Adrenal gland (tissue), 12 donors: ENCODE measurements around the gene CNTNAP2. TPM values are rescaled to one million over a fixed set of nuclear protein-coding genes. Genes with fewer than 3 reads are reported as not detected.

Experiments used
- DNase-seq, 7 donors: peaks; one replicate each; pipeline ENCODE4 v3.0.0-alpha.2; 2019 to 2020
- H3K27ac ChIP-seq, 5 donors: fragments of 200-600 bp; sonication (generic) in 4 of 5; 1 replicate in 3 of 5; 2 replicates in 2 of 5; pipeline versions ENCODE4 v1.5.1 to v1.8.0; 2016 to 2020; ENCODE audit warnings: mild to moderate bottlenecking in 1 of 5
- H3K27me3 ChIP-seq: fragments of 200-600 bp; 2 replicates; pipeline ENCODE4 v1.8.0; 2021
- H3K36me3 ChIP-seq, 2 donors: fragments of 200-600 bp; replicated peaks in 1 of 2; 1 replicate in 1 of 2; 2 replicates in 1 of 2; pipeline versions ENCODE4 v1.5.1 to v1.8.0; 2018 to 2022
- H3K4me1 ChIP-seq, 2 donors: fragments of 200-600 bp; replicated peaks in 1 of 2; 1 replicate in 1 of 2; 2 replicates in 1 of 2; pipeline versions ENCODE4 v1.5.1 to v1.8.0; 2018 to 2021
- H3K4me3 ChIP-seq, 4 donors: fragments of 200-600 bp; sonication (generic) in 3 of 4; one replicate each; pipeline ENCODE4 v1.5.1; 2016 to 2018
- H3K9me3 ChIP-seq, 3 donors: fragments of 200-600 bp; sonication (generic) in 1 of 3; replicated peaks in 1 of 3; 1 replicate in 2 of 3; 2 replicates in 1 of 3; pipeline versions ENCODE4 v1.5.1 to v1.8.0; 2016 to 2021
- POLR2A ChIP-seq, 2 donors: fragments of 450-650 bp; IDR thresholded peaks; one replicate each; pipeline ENCODE4 v1.6.1; 2017; ENCODE audit warnings: antibody characterized with exemption in 2 of 2, mild to moderate bottlenecking in 2 of 2, moderate library complexity in 1 of 2
- WGBS, 4 donors: extraction: QIAGEN DNeasy Blood & Tissue Kit in 2 of 4; methylation state at CpG; one replicate each; pipeline versions ENCODE4 v1.1.5 to v1.1.7; 2013 to 2017; 5-methylcytosine and 5-hydroxymethylcytosine counted together
- intact Hi-C, 2 donors: fragments of 100-400 bp; cut with DNase I; formaldehyde crosslinking; loops; one replicate each; pipeline versions ENCODE4 v1.14.1 to v1.15.0; 2022 to 2023
- polyA plus RNA-seq, 3 donors: library from polyadenylated mRNA; stranded (reverse); fragments of 200-250 nt in 2 of 3; fragments of 350-450 nt in 1 of 3; fragmentation: Illumina TruSeq in 1 of 3; extraction: RNeasy Lipid Tissue Mini Kit (QIAGEN cat#74804) in 1 of 3; gene quantifications; one replicate each; pipeline ENCODE4 v1.2.3, GENCODE V29; 2013 to 2014
- total RNA-seq, 9 donors: library from RNA; depleted of rRNA in 4 of 9; stranded (reverse); fragments of >200 nt in 4 of 9; fragments of 120-200 nt in 1 of 9; fragmentation: NEBNext Ultra II Directional in 1 of 9; extraction: Animal tissue kit (Norgen Biotek cat#: 25700) in 1 of 9; gene quantifications; one replicate each; pipeline versions ENCODE4 v1.1.0 to v1.2.4, GENCODE V29; 2013 to 2023
- TF ChIP-seq, protein P1 (sequence below), 6 experiments: fragments of 450-650 bp in 4 of 6; fragments of 200-600 bp in 2 of 6; sonication (generic) in 1 of 6; IDR thresholded peaks; 1 replicate in 5 of 6; 2 replicates in 1 of 6; pipeline versions ENCODE4 v1.5.1 to v1.8.0; 2016 to 2021; ENCODE audit warnings: antibody characterized with exemption in 6 of 6, mild to moderate bottlenecking in 2 of 6, moderate library complexity in 1 of 6
- donor health status: healthy with polysubstance abuse.
- donor health status: Bipolar disorder and iron deficiency.
- donor health status: DM: yes; HTN: yes; CAD: no.
- donor health status: DM: no; HTN: no; CAD: no.
- donor health status: DM: no; HTN: no; CAD: no.
- donor health status: DM: yes; HTN: yes; CAD: no.

The CNTNAP2 gene
- total and polyA plus RNA-seq, 12 donors = 0.14 to 6.3 (median 1.8) TPM; not detected in 2

DNA sequence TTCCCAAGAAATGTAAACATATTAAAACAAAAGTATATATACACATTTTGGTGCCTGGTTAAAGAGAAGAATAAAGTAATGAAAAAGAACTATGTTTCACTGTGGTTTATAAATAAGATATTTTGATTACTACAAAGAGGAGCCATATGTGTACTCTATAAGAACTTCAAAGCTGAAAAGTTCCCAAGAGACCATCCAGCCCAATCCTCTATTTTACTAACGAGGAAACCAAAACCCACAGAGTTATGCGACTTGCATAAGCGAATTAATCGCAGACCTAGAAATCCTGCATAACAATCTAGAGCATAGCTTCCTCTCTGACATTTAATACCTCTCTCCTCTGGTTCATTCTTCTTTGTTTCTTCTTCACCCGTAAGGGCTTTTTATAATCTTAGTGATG lies 937.1 kb downstream of the CNTNAP2 start:
- intact Hi-C loops = no loop called here
- no peak for TF ChIP-seq POLR2A (IDR thresholded peaks at IDR 0.05)
- TF ChIP-seq, protein P1, sequence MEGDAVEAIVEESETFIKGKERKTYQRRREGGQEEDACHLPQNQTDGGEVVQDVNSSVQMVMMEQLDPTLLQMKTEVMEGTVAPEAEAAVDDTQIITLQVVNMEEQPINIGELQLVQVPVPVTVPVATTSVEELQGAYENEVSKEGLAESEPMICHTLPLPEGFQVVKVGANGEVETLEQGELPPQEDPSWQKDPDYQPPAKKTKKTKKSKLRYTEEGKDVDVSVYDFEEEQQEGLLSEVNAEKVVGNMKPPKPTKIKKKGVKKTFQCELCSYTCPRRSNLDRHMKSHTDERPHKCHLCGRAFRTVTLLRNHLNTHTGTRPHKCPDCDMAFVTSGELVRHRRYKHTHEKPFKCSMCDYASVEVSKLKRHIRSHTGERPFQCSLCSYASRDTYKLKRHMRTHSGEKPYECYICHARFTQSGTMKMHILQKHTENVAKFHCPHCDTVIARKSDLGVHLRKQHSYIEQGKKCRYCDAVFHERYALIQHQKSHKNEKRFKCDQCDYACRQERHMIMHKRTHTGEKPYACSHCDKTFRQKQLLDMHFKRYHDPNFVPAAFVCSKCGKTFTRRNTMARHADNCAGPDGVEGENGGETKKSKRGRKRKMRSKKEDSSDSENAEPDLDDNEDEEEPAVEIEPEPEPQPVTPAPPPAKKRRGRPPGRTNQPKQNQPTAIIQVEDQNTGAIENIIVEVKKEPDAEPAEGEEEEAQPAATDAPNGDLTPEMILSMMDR (IDR thresholded peaks at IDR 0.05) = no peak
- H3K9me3 ChIP-seq = no peaks in the 10 kb centered on the region
- no peaks in the 10 kb centered on the region for H3K36me3 ChIP-seq
- no peak for DNase-seq
- H3K27ac ChIP-seq = no peak overlapping the region
- WGBS, 4 donors = 73 to 86% (median 81%) methylated on average over 5 of the region's 5 CpGs
- H3K27me3 ChIP-seq = no peaks in the 10 kb centered on the region
- H3K4me3 ChIP-seq = no peak overlapping the region
- H3K4me1 ChIP-seq = no peaks in the 10 kb centered on the region

DNA sequence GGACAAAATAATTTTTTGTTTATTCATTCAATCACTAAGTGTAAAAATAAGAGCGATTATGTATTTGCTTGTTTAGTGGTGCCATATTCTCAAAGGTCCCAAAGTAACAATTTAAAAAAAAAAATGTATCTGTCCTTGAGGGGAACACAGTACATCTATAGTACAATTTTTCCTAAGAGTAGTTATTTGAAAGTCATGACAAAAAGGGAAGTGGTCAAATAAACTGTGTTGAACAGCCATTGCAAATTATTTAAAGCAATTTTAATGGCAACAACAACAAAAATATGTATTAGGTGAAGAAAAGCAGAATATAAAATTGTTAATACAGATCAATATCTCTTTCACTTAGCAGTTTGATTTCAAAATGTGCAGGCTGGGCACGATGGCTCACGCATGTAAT lies 943.5 kb downstream of the CNTNAP2 start:
- Histone ChIP-seq H3K27ac (no peak overlapping the region), H3K36me3 (no peaks in the 10 kb centered on the region), H3K4me3 (no peak overlapping the region), H3K4me1 (no peaks in the 10 kb centered on the region), H3K27me3 (no peaks in the 10 kb centered on the region), H3K9me3 (no peaks in the 10 kb centered on the region)
- 82 to 95% (median 93%) methylated on average over 3 of the region's 3 CpGs for WGBS, 4 donors
- intact Hi-C loops = no loop called here
- DNase-seq = no peak
- TF ChIP-seq POLR2A (IDR thresholded peaks at IDR 0.05) = no peak

DNA sequence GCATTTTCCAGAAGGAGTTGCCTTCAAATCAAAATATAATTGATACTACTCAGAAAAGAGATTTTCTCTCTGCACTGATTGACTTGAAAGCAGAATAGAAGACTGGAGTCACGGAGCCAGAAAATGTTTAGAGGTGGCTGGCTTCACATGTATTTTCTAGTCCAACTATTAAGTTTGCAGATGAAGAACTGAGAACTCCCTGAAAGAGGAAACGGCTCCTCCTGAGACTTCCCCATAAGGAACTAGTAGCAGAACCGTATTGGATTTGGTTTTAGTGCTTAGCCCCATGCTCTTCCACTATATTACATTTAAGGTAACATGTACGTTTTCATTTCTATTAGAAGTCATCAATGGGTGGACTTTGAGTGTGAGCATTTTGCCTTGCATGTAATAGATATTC lies 946.3 kb downstream of the CNTNAP2 start:
- H3K27me3 ChIP-seq = no peaks in the 10 kb centered on the region
- TF ChIP-seq POLR2A (IDR thresholded peaks at IDR 0.05) = no peak
- TF ChIP-seq, protein P1 (IDR thresholded peaks at IDR 0.05) = no peak
- no peak for DNase-seq
- no peaks in the 10 kb centered on the region for H3K9me3 ChIP-seq
- 54 to 73% (median 65%) methylated on average over 4 of the region's 4 CpGs for WGBS, 4 donors
- H3K36me3 ChIP-seq = no peaks in the 10 kb centered on the region
- no peaks in the 10 kb centered on the region for H3K4me1 ChIP-seq
- intact Hi-C loops = no loop called here
- H3K4me3 ChIP-seq = no peak overlapping the region
- no peak overlapping the region for H3K27ac ChIP-seq

DNA sequence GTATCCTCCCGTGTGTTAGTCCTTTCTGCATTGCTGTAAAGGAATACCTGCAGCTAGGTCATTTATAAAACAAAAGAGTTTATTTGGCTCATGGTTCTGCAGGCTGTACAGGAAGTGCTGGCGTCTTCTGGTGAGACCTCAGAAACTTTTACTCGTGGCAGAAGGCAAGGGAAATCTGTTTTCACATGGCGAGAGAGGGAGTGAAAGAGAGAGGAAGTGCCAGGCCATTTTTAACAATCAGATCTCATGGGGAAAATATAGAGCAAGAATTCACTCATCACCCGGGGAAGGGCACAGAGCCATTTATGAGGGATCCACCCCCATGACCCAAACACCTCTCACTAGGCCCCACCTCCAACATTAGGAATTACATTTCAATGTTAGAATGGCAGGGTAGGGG lies 952.2 kb downstream of the CNTNAP2 start:
- H3K27ac ChIP-seq = no peak overlapping the region
- 60 to 66% (median 61%) methylated on average over 5 of the region's 5 CpGs for WGBS, 4 donors
- H3K9me3 ChIP-seq = no peaks in the 10 kb centered on the region

DNA sequence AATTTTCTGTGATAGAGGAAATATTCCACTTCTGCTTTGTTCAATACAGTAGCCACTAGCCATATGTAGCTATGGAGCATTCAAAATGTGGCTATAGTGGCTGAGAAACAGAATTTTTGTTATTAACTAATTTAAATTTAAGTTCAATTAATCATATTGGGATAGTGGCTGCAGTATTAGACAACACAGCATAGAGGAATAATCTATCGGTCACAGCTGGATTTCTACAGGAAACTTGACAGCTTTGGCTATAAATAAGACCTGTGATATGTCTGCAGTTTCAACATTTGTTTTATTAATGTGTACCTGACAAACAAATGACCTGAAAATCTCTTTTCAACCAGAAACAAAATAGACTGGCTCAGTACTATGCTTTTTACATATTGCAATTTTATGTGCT lies 953.2 kb downstream of the CNTNAP2 start:
- intact Hi-C loops = no loop called here
- 39 to 63% (median 56%) methylated on average over 1 of the region's 1 CpG for WGBS, 4 donors
- no peaks in the 10 kb centered on the region for H3K36me3 ChIP-seq
- DNase-seq = no peak
- no peaks in the 10 kb centered on the region for H3K9me3 ChIP-seq
- TF ChIP-seq POLR2A (IDR thresholded peaks at IDR 0.05) = no peak
- TF ChIP-seq, protein P1 (IDR thresholded peaks at IDR 0.05) = no peak
- H3K27me3 ChIP-seq = no peaks in the 10 kb centered on the region
- H3K4me1 ChIP-seq = no peaks in the 10 kb centered on the region
- H3K4me3 ChIP-seq = no peak overlapping the region
- H3K27ac ChIP-seq = no peak overlapping the region

More for the DNA sequence above, 952.2 kb downstream of the CNTNAP2 start:
- DNase-seq = no peak
- no peaks in the 10 kb centered on the region for H3K36me3 ChIP-seq
- H3K4me3 ChIP-seq = no peak overlapping the region
- H3K27me3 ChIP-seq = no peaks in the 10 kb centered on the region
- intact Hi-C loops = no loop called here
- TF ChIP-seq, protein P1 (IDR thresholded peaks at IDR 0.05) = no peak
- no peak for TF ChIP-seq POLR2A (IDR thresholded peaks at IDR 0.05)
- no peaks in the 10 kb centered on the region for H3K4me1 ChIP-seq
